HepG2 (cell line): ENCODE measurements around the gene LCLAT1. TPM values are rescaled to one million over a fixed set of nuclear protein-coding genes. Genes with fewer than 3 reads are reported as not detected.

Source experiments
- ATAC-seq: fragments of 200-7000 bp; cut with Tn5 transposase; 3 replicates; pipeline ENCODE4 v1.9.1; 2020; ENCODE audit warnings: mild to moderate bottlenecking, moderate library complexity
- BruUV-seq: library from RNA; stranded (reverse); fragments of 400-500 nt; replicated peaks from 2 replicates; lab custom pipeline; 2021; lab: Mats Ljungman, UMichigan
- CTCF ChIA-PET: fragments of 300-600 bp; formaldehyde crosslinking; extraction: SDS; loops from one replicate; lab custom pipeline; 2021; ENCODE audit warnings: low total read pairs, inconsistent platforms, low intra/inter-chr PET ratio; lab: Yijun Ruan, JAX
- POLR2A ChIA-PET: fragments of 350-600 bp; sonication (Branson Sonifier 250); formaldehyde crosslinking; loops from one replicate; lab custom pipeline; 2020; ENCODE audit warnings: antibody characterized with exemption, inconsistent platforms; lab: Yijun Ruan, JAX
- DNase-seq: peaks from one replicate; pipeline ENCODE4 v3.0.0-alpha.2; 2015; ENCODE audit warnings: low spot score
- FAIRE-seq: peaks from 3 replicates; lab custom pipeline; 2011; peaks lifted over from hg19 to GRCh38; lab: Jason Lieb, UNC
- H2AFZ ChIP-seq: one replicate; pipeline ENCODE4 v1.6.1; 2011; ENCODE audit warnings: low read length, inconsistent platforms
- H3K27ac ChIP-seq: fragments of 300-600 bp; 3 replicates; pipeline ENCODE4 v1.8.0; 2011; ENCODE audit warnings: mixed run types, mild to moderate bottlenecking, mixed read lengths, low read length, inconsistent platforms; ENCODE audit not compliant: insufficient read depth; ENCODE audit errors: extremely low read length
- H3K27me3 ChIP-seq, 2 experiments: fragments of 200-600 bp in 1 of 2; 2 replicates in 1 of 2; 3 replicates in 1 of 2; pipeline versions ENCODE4 v1.6.0 to v1.8.0; 2011; ENCODE audit warnings: low read length in 2 of 2, mild to moderate bottlenecking in 2 of 2, moderate library complexity in 2 of 2, inconsistent platforms in 1 of 2; ENCODE audit not compliant: insufficient read depth in 2 of 2, control insufficient read depth in 1 of 2
- H3K36me3 ChIP-seq, 2 experiments: fragments of 200-600 bp in 1 of 2; replicated peaks in 1 of 2; 2 replicates in 1 of 2; 3 replicates in 1 of 2; pipeline versions ENCODE4 v1.5.1 to v1.8.0; 2011; ENCODE audit warnings: low read length in 2 of 2, inconsistent platforms in 1 of 2; ENCODE audit not compliant: insufficient read depth in 2 of 2, control insufficient read depth in 1 of 2
- H3K4me1 ChIP-seq: 2 replicates; pipeline ENCODE4 v1.5.1; 2012; ENCODE audit warnings: low read length, inconsistent platforms; ENCODE audit not compliant: insufficient read depth
- H3K4me2 ChIP-seq: 2 replicates; pipeline ENCODE4 v1.6.0; 2011; ENCODE audit warnings: low read depth, low read length, inconsistent platforms
- H3K4me3 ChIP-seq, 3 experiments: fragments of 200-600 bp in 1 of 3; sonication (generic), shearing (Covaris generic) in 1 of 3; replicated peaks in 1 of 3; 2 replicates each; pipeline ENCODE4 v1.5.1; 2011 to 2016; ENCODE audit warnings: low read length in 3 of 3, inconsistent platforms in 2 of 3, low read depth in 2 of 3, mild to moderate bottlenecking in 2 of 3, control low read depth in 1 of 3, mixed read lengths in 1 of 3; ENCODE audit not compliant: insufficient read depth in 1 of 3
- H3K79me2 ChIP-seq: one replicate; pipeline ENCODE4 v1.6.1; 2011; ENCODE audit warnings: low read length, inconsistent platforms; ENCODE audit not compliant: insufficient read depth
- H3K9ac ChIP-seq: 2 replicates; pipeline ENCODE4 v1.6.0; 2011; ENCODE audit warnings: mild to moderate bottlenecking, low read depth, low read length, inconsistent platforms; ENCODE audit not compliant: insufficient read depth
- H3K9me3 ChIP-seq: 2 replicates; pipeline ENCODE4 v1.5.1; 2012; ENCODE audit warnings: mild to moderate bottlenecking, low read length
- H4K20me1 ChIP-seq: 2 replicates; pipeline ENCODE4 v1.6.0; 2011; ENCODE audit warnings: inconsistent platforms, mild to moderate bottlenecking, low read length, moderate library complexity; ENCODE audit not compliant: insufficient read depth
- BHLHE40 ChIP-seq: IDR thresholded peaks from 2 replicates; pipeline ENCODE4 v1.6.1; 2011; ENCODE audit warnings: low read length, improper control_type of control experiment
- KLF13 ChIP-seq: sonication (generic); formaldehyde crosslinking; IDR thresholded peaks from 2 replicates; pipeline ENCODE4 v1.4.0; 2020; ENCODE audit warnings: mild to moderate bottlenecking, missing genetic modification reagents
- MAFK ChIP-seq, 2 experiments: IDR thresholded peaks in 1 of 2; conservative IDR thresholded peaks in 1 of 2; 2 replicates each; pipeline ENCODE4 v1.6.1; 2011; ENCODE audit warnings: improper control_type of control experiment in 2 of 2, low read length in 2 of 2
- RXRB ChIP-seq: IDR thresholded peaks from 2 replicates; pipeline ENCODE4 v1.6.1; 2016; ENCODE audit warnings: borderline replicate concordance, missing genetic modification reagents, missing compliant biosample characterization
- SATB2 ChIP-seq: sonication (generic); formaldehyde crosslinking; IDR thresholded peaks from 2 replicates; pipeline ENCODE4 v1.5.0; 2020; ENCODE audit warnings: missing genetic modification reagents
- SETDB1 ChIP-seq: sonication (generic); formaldehyde crosslinking; IDR thresholded peaks from 2 replicates; pipeline ENCODE4 v1.5.1; 2020; ENCODE audit warnings: missing genetic modification reagents, mild to moderate bottlenecking, borderline replicate concordance
- SMC3 ChIP-seq: IDR thresholded peaks from 2 replicates; pipeline ENCODE4 v1.6.1; 2011; ENCODE audit warnings: low read length, improper control_type of control experiment
- SOX5 ChIP-seq: IDR thresholded peaks from 2 replicates; pipeline ENCODE4 v1.6.1; 2016; ENCODE audit warnings: borderline replicate concordance
- ZIK1 ChIP-seq: sonication (generic); formaldehyde crosslinking; IDR thresholded peaks from 2 replicates; pipeline ENCODE4 v1.5.0; 2020; ENCODE audit warnings: mild to moderate bottlenecking, low read depth, missing genetic modification reagents, borderline replicate concordance
- ZNF44 ChIP-seq: sonication (generic); formaldehyde crosslinking; IDR thresholded peaks from 2 replicates; pipeline ENCODE4 v1.5.1; 2020; ENCODE audit warnings: mild to moderate bottlenecking, missing genetic modification reagents
- ZNF775 ChIP-seq: sonication (generic); formaldehyde crosslinking; IDR thresholded peaks from 2 replicates; pipeline ENCODE4 v1.4.0; 2020; ENCODE audit warnings: missing genetic modification reagents, mild to moderate bottlenecking, moderate library complexity, borderline replicate concordance
- WGBS: methylation state at CpG from one replicate; pipeline ENCODE4 v1.1.6; 2017; ENCODE audit warnings: low lambda C conversion rate; 5-methylcytosine and 5-hydroxymethylcytosine counted together
- in situ Hi-C: cut with HindIII; loops from 2 replicates; pipeline ENCODE4 v1.10.0; 2017; ENCODE audit warnings: low pct_unique_long_range_greater_than_20kb; ENCODE audit not compliant: extremely low pct_ligation_motif_present
- intact Hi-C: fragments of 100-400 bp; cut with micrococcal nuclease; formaldehyde crosslinking; loops from one replicate; pipeline ENCODE4 v1.10.0; 2022; ENCODE audit not compliant: unreplicated experiment
- polyA plus RNA-seq, 8 experiments: library from polyadenylated mRNA; depleted of rRNA in 3 of 8; stranded (reverse) in 7 of 8; unstranded in 1 of 8; fragments of >200 nt; fragmentation: Illumina TruSeq in 4 of 8; extraction: Trizol in 4 of 8; gene quantifications; 2 replicates each; pipeline versions ENCODE4 v1.2.1 to v1.2.3, GENCODE V29; 2011 to 2016; ENCODE audit warnings: low read depth in 4 of 8, missing spikeins in 1 of 8, mixed read lengths in 1 of 8; ENCODE audit not compliant: insufficient read depth in 1 of 8
- total RNA-seq, 5 experiments: library from RNA; depleted of rRNA; stranded (reverse); fragments of >200 nt; fragmentation: Illumina TruSeq; extraction: Trizol; gene quantifications; 2 replicates each; pipeline ENCODE4 v1.2.3, GENCODE V29; 2016; ENCODE audit warnings: low read depth in 1 of 5
- TF ChIP-seq, protein P1 (sequence below): sonication (generic); formaldehyde crosslinking; IDR thresholded peaks from one replicate; pipeline ENCODE4 v1.5.1; 2020; ENCODE audit warnings: mild to moderate bottlenecking, missing genetic modification reagents; ENCODE audit errors: not compliant biosample characterization
- TF ChIP-seq, protein P2 (sequence below): sonication (generic); formaldehyde crosslinking; IDR thresholded peaks from 2 replicates; pipeline ENCODE4 v1.5.0; 2020; ENCODE audit warnings: missing genetic modification reagents, mild to moderate bottlenecking, borderline replicate concordance

The LCLAT1 gene
- total and polyA plus RNA-seq, 2 of the 13 experiments (the other 11 are each of a cell fraction or from before 2014, with no cell fraction given), result 18.0 to 28.0 TPM

DNA sequence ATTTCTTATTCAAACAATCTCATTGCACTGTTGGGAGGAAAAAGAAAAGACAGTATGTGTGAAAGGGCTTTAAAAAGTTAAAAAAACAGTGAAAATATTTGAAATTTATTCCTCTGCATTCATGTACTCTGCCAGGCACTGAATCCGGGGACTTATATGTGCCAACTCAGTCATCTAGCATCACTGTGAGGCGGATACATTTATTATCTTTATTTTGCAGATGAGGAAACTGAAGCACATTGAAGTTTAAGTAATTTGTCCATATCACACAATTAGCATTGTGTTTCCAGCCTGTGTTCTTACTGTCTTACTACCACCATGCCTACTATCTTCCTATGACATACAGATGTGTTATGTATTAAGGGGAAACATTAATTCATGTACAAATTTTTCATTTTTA is 1.8 kb downstream of the LCLAT1 start:
- CTCF ChIA-PET, result no interaction called here
- no peak for DNase-seq
- POLR2A ChIA-PET, result no interaction called here
- H3K9ac ChIP-seq, result peak overlapping the region; percentile 83; the same call in 1 of the 2 replicates
- H2AFZ ChIP-seq, result no peak overlapping the region
- 98% methylated on average over 2 of the region's 2 CpGs for WGBS
- in situ Hi-C loops, result loop anchor here (5.0 to 10.0 kb wide), 2 partner anchors 58 to 256 kb away; no protein-coding TSS in a partner anchor
- no peak overlapping the region for H3K27ac ChIP-seq
- no TSS peak for BruUV-seq
- no peaks in the 10 kb centered on the region; a peak in 1 of 5 replicates for H3K27me3 ChIP-seq
- no peaks in the 10 kb centered on the region for H3K9me3 ChIP-seq
- peaks cover 60% of the 10 kb centered on the region for H3K79me2 ChIP-seq
- 0 out of 2 replicates have a peak, but pooled peaks cover 4% of the 10 kb centered on the region for H4K20me1 ChIP-seq
- H3K4me1 ChIP-seq, result peaks cover 66% of the 10 kb centered on the region
- no peak for ATAC-seq
- peak overlapping the region; percentile 96 for H3K4me2 ChIP-seq
- intact Hi-C loops, result loop anchor here (5.0 kb wide), 1 partner anchor 302 kb away; the partner anchor contains the start of gene YPEL5
- H3K4me3 ChIP-seq, result peak overlapping the region in 2 of 3 experiments; percentile 8 to 71; a peak in 2 of 6 replicates
- H3K36me3 ChIP-seq, result no peaks in the 10 kb centered on the region; a peak in 2 of 5 replicates
- FAIRE-seq, result no peak
- TF ChIP-seq ZNF775 (CRISPR knock-in tag), result no peak
- TF ChIP-seq, protein P1, sequence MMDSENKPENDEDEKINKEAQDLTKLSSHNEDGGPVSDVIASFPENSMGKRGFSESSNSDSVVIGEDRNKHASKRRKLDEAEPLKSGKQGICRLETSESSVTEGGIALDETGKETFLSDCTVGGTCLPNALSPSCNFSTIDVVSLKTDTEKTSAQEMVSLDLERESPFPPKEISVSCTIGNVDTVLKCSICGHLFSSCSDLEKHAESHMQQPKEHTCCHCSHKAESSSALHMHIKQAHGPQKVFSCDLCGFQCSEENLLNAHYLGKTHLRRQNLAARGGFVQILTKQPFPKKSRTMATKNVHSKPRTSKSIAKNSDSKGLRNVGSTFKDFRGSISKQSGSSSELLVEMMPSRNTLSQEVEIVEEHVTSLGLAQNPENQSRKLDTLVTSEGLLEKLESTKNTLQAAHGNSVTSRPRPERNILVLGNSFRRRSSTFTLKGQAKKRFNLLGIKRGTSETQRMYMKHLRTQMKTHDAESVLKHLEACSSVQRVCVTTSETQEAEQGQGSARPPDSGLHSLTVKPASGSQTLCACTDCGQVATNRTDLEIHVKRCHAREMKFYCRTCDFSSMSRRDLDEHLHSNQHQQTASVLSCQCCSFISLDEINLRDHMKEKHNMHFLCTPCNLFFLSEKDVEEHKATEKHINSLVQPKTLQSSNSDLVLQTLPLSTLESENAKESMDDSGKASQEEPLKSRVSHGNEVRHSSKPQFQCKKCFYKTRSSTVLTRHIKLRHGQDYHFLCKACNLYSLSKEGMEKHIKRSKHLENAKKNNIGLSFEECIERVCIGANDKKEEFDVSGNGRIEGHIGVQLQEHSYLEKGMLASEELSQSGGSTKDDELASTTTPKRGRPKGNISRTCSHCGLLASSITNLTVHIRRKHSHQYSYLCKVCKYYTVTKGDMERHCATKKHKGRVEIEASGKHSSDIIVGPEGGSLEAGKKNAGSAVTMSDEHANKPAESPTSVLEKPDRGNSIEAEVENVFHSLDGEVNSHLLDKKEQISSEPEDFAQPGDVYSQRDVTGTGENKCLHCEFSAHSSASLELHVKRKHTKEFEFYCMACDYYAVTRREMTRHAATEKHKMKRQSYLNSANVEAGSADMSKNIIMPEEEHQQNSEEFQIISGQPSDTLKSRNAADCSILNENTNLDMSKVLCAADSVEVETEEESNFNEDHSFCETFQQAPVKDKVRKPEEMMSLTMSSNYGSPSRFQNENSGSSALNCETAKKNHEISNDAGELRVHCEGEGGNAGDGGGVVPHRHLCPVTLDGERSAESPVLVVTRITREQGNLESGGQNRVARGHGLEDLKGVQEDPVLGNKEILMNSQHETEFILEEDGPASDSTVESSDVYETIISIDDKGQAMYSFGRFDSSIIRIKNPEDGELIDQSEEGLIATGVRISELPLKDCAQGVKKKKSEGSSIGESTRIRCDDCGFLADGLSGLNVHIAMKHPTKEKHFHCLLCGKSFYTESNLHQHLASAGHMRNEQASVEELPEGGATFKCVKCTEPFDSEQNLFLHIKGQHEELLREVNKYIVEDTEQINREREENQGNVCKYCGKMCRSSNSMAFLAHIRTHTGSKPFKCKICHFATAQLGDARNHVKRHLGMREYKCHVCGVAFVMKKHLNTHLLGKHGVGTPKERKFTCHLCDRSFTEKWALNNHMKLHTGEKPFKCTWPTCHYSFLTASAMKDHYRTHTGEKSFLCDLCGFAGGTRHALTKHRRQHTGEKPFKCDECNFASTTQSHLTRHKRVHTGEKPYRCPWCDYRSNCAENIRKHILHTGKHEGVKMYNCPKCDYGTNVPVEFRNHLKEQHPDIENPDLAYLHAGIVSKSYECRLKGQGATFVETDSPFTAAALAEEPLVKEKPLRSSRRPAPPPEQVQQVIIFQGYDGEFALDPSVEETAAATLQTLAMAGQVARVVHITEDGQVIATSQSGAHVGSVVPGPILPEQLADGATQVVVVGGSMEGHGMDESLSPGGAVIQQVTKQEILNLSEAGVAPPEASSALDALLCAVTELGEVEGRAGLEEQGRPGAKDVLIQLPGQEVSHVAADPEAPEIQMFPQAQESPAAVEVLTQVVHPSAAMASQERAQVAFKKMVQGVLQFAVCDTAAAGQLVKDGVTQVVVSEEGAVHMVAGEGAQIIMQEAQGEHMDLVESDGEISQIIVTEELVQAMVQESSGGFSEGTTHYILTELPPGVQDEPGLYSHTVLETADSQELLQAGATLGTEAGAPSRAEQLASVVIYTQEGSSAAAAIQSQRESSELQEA (CRISPR knock-in tag), result no peak
- no peak for TF ChIP-seq SOX5
- TF ChIP-seq KLF13 (CRISPR knock-in tag), result no peak
- TF ChIP-seq SMC3, result no peak
- no peak for TF ChIP-seq SATB2 (CRISPR knock-in tag)
- no peak for TF ChIP-seq RXRB (CRISPR knock-in tag)
- TF ChIP-seq, protein P2, sequence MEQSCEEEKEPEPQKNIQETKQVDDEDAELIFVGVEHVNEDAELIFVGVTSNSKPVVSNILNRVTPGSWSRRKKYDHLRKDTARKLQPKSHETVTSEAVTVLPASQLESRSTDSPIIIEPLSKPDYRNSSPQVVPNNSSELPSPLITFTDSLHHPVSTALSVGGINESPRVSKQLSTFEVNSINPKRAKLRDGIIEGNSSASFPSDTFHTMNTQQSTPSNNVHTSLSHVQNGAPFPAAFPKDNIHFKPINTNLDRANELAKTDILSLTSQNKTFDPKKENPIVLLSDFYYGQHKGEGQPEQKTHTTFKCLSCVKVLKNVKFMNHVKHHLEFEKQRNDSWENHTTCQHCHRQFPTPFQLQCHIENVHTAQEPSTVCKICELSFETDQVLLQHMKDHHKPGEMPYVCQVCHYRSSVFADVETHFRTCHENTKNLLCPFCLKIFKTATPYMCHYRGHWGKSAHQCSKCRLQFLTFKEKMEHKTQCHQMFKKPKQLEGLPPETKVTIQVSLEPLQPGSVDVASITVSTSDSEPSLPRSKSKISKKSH (CRISPR knock-in tag), result no peak
- TF ChIP-seq ZIK1 (CRISPR knock-in tag), result no peak
- no peak for TF ChIP-seq MAFK (conservative IDR thresholded peaks at IDR 0.05 in 1 of 2, IDR thresholded peaks at IDR 0.05 in 1 of 2; ENCODE audit: low read length in 2 of 2)
- no peak for TF ChIP-seq ZNF44
- TF ChIP-seq SETDB1, result no peak
- no peak for TF ChIP-seq BHLHE40
